Choroid plexus epithelial cell (primary cell): ENCODE results near the gene CHAT.

Experiments
- DNase-seq: peaks from one replicate; pipeline ENCODE4 v3.0.0-alpha.2; 2010; ENCODE audit warnings: low read depth
- H3K4me3 ChIP-seq: 2 replicates; pipeline ENCODE4 v1.5.1; 2011; ENCODE audit warnings: low read depth, mild to moderate bottlenecking, control low read depth, low read length, moderate library complexity
- CTCF ChIP-seq: conservative IDR thresholded peaks from 2 replicates; pipeline ENCODE4 v1.5.1; 2011; ENCODE audit warnings: low read depth, mild to moderate bottlenecking, control low read depth, inconsistent platforms, low read length, moderate library complexity

Gene CHAT

GRCh38 chr10:49611816-49612512 lies 1.9 kb upstream of the CHAT start:
- no peak overlapping the region for H3K4me3 ChIP-seq
- TF ChIP-seq CTCF, result no peak
- DNase-seq, result no peak

GRCh38 chr10:49612513-49613164 lies 1.2 kb upstream of the CHAT start:
- TF ChIP-seq CTCF, result no peak
- no peak overlapping the region for H3K4me3 ChIP-seq
- DNase-seq, result no peak

- DNase-seq, result no peak
- no peak for TF ChIP-seq CTCF
- no peak overlapping the region for H3K4me3 ChIP-seq
Measured at GRCh38 chr10:49613165-49613881, 514 bp upstream of the CHAT start.

- no peak for TF ChIP-seq CTCF
- no peak for DNase-seq
- no peak overlapping the region for H3K4me3 ChIP-seq
Measured at GRCh38 chr10:49614242-49615198, 683 bp downstream of the CHAT start.

- TF ChIP-seq CTCF, result no peak
- H3K4me3 ChIP-seq, result no peak overlapping the region
- no peak for DNase-seq
Measured at GRCh38 chr10:49615213-49615612, 1.4 kb downstream of the CHAT start.

- H3K4me3 ChIP-seq, result no peak overlapping the region
- no peak for TF ChIP-seq CTCF
- DNase-seq, result no peak
Measured at GRCh38 chr10:49615721-49616120, 1.9 kb downstream of the CHAT start.
